GM18498 (cell line): Measurements from ENCODE around the gene PHEX.
"Not testable (repeated sequence)": the region's sequence is repeated elsewhere in the genome, so short reads cannot be mapped to it uniquely, and the experiment has no call there.

Experiments used
- ATAC-seq: cut with Tn5 transposase; IDR thresholded peaks from one replicate; pipeline ENCODE4 v1.9.1; 2021; ENCODE audit warnings: mild to moderate bottlenecking, moderate library complexity; ENCODE audit not compliant: unreplicated experiment

Gene PHEX

GRCh38 chrX:22220941-22221340, 188.8 kb downstream of the PHEX start:
- no peak for ATAC-seq

- no peak for ATAC-seq
These were observed 202.3 kb downstream of the PHEX start for GRCh38 chrX:22234380-22234779.

GRCh38 chrX:22237479-22237878, 205.4 kb downstream of the PHEX start:
- no peak for ATAC-seq

- no peak for ATAC-seq
These were observed 214.5 kb downstream of the PHEX start for GRCh38 chrX:22246620-22247019.

GRCh38 chrX:22247169-22247568, 215.0 kb downstream of the PHEX start:
- ATAC-seq, result no peak

- ATAC-seq, result no peak
These were observed 216.3 kb downstream of the PHEX start for GRCh38 chrX:22248401-22248800.

- no peak for ATAC-seq
These were observed 217.2 kb downstream of the PHEX start for GRCh38 chrX:22249371-22249770.

- ATAC-seq, result no peak
These were observed 236.6 kb downstream of the PHEX start for GRCh38 chrX:22268706-22269105.

GRCh38 chrX:22272613-22273012, 240.5 kb downstream of the PHEX start, which contains the start of gene CBLL2:
Gene CBLL2, plus strand, starts transcription at chrX:22272913. Its CDS starts 79 bp downstream, at chrX:22272992.
- no peak for ATAC-seq

GRCh38 chrX:22273714-22274317, 241.7 kb downstream of the PHEX start:
- no peak for ATAC-seq

GRCh38 chrX:22276781-22277180, 244.7 kb downstream of the PHEX start:
- ATAC-seq, result no peak

- ATAC-seq, result no peak
These were observed 246.2 kb downstream of the PHEX start for GRCh38 chrX:22278375-22278774.

GRCh38 chrX:22289209-22289608, 257.1 kb downstream of the PHEX start:
- ATAC-seq, result not testable (repeated sequence)

GRCh38 chrX:22296871-22297270, 264.7 kb downstream of the PHEX start:
- no peak for ATAC-seq

- peak; percentile 78 for ATAC-seq
These were observed 268.0 kb downstream of the PHEX start for GRCh38 chrX:22300130-22300529.
